CD1c-positive myeloid dendritic cell (primary cell): ENCODE results near the gene SLC24A5.

Experiments
- DNase-seq: peaks from one replicate; pipeline ENCODE4 v3.0.0-alpha.2; 2016; ENCODE audit errors: extremely low spot score

SLC24A5 gene

GRCh38 chr15:48190932-48191573 lies 70.3 kb downstream of the SLC24A5 start:
- DNase-seq = peak; percentile 29

GRCh38 chr15:48191574-48192225 lies 70.9 kb downstream of the SLC24A5 start, which contains the start of gene CTXN2:
TSS of gene CTXN2 (plus strand) at chr15:48191665. CDS start at chr15:48201301, 9,636 bp downstream.
- DNase-seq = no peak
